Transverse colon (tissue), 4 donors: ENCODE results near the gene ZNF654. TPM values are rescaled to one million over a fixed set of nuclear protein-coding genes. Genes with fewer than 3 reads are reported as not detected.

Source experiments
- DNase-seq: peaks from one replicate; pipeline ENCODE4 v3.0.0-alpha.2; 2019
- H3K27ac ChIP-seq, 4 donors: fragments of 200-600 bp; sonication (generic); 2 replicates each; pipeline ENCODE4 v1.5.1; 2016 to 2018; ENCODE audit warnings: inconsistent platforms in 4 of 4
- H3K27me3 ChIP-seq: fragments of 200-600 bp; sonication (generic); 2 replicates; pipeline ENCODE4 v1.5.1; 2017; ENCODE audit warnings: inconsistent platforms
- H3K36me3 ChIP-seq, 4 donors: fragments of 200-600 bp; sonication (generic); 2 replicates each; pipeline ENCODE4 v1.5.1; 2017 to 2019; ENCODE audit warnings: inconsistent platforms in 4 of 4
- H3K4me1 ChIP-seq, 4 donors: fragments of 200-600 bp; sonication (generic); 2 replicates each; pipeline ENCODE4 v1.5.1; 2017 to 2020; ENCODE audit warnings: inconsistent platforms in 4 of 4
- H3K4me3 ChIP-seq, 4 donors: fragments of 200-600 bp; sonication (generic); 1 replicate in 1 of 4; 2 replicates in 3 of 4; pipeline versions ENCODE4 v1.5.1 to v1.6.1; 2017 to 2019; ENCODE audit warnings: inconsistent platforms in 4 of 4
- H3K9me3 ChIP-seq, 2 donors: fragments of 200-600 bp; sonication (generic); 2 replicates each; pipeline ENCODE4 v1.5.1; 2017 to 2019; ENCODE audit warnings: inconsistent platforms in 2 of 2
- CTCF ChIP-seq, 5 experiments: fragments of 200-600 bp in 3 of 5; fragments of 450-650 bp in 2 of 5; sonication (generic) in 3 of 5; IDR thresholded peaks; 1 replicate in 2 of 5; 2 replicates in 3 of 5; pipeline ENCODE4 v1.5.1; 2016 to 2017; ENCODE audit warnings: antibody characterized with exemption in 5 of 5, inconsistent platforms in 3 of 5, mild to moderate bottlenecking in 2 of 5, moderate library complexity in 1 of 5
- EP300 ChIP-seq: sonication (generic); formaldehyde crosslinking; IDR thresholded peaks from one replicate; pipeline ENCODE4 v1.6.1; 2017; ENCODE audit warnings: antibody characterized with exemption, low read depth
- POLR2A ChIP-seq: fragments of 450-650 bp; IDR thresholded peaks from one replicate; pipeline ENCODE4 v1.6.1; 2016; ENCODE audit warnings: antibody characterized with exemption, mild to moderate bottlenecking, moderate library complexity
- POLR2AphosphoS5 ChIP-seq, 3 donors: sonication (generic); formaldehyde crosslinking; IDR thresholded peaks; one replicate each; pipeline ENCODE4 v1.6.1; 2016; ENCODE audit warnings: antibody characterized with exemption in 3 of 3
- WGBS, 2 donors: methylation state at CpG; one replicate each; pipeline ENCODE4 v1.1.5; 2018; ENCODE audit warnings: low coverage in 1 of 2; 5-methylcytosine and 5-hydroxymethylcytosine counted together
- in situ Hi-C, 4 donors: fragments of 200-750 bp; cut with MboI; loops; one replicate each; pipeline versions ENCODE4 v1.15.0 to v1.15.1; 2017; ENCODE audit warnings: low sequenced_read_pairs in 3 of 4, low pct_ligation_motif_present in 1 of 4, low pct_unique_long_range_greater_than_20kb in 1 of 4
- intact Hi-C: fragments of 100-400 bp; cut with DNase I; formaldehyde crosslinking; loops from one replicate; pipeline ENCODE4 v1.15.1; 2023; ENCODE audit warnings: low total_unique reads
- total RNA-seq, 4 donors: library from RNA; depleted of rRNA; stranded (reverse); fragments of >200 nt; gene quantifications; one replicate each; pipeline ENCODE4 v1.1.0, GENCODE V29; 2016

The ZNF654 gene
- total RNA-seq, 4 donors from 2014 or later, result 7.2 to 16.8 (median 13.5) TPM

GRCh38 chr3:88148651-88149050, 89.6 kb downstream of the ZNF654 start:
- intact Hi-C loops (no loop called here), in situ Hi-C loops (no loop called here)
- H3K4me3 ChIP-seq, result peak overlapping the region in 3 of 4 donors; percentile 74 to 80 (median 76)
- H3K9me3 ChIP-seq, result no peaks in the 10 kb centered on the region
- peak overlapping the region in 1 of 4 donors; percentile 91 for H3K27ac ChIP-seq
- TF ChIP-seq EP300, result no peak
- no peak for TF ChIP-seq CTCF (IDR thresholded peaks at IDR 0.05)
- TF ChIP-seq POLR2A, result no peak
- no peak for TF ChIP-seq POLR2AphosphoS5 (IDR thresholded peaks at IDR 0.05)
- WGBS, 2 donors, result 71 to 97% methylated on average over 4 to 17 of the region's 17 CpGs
- H3K27me3 ChIP-seq, result no peaks in the 10 kb centered on the region
- H3K4me1 ChIP-seq, result peaks cover 5 to 39% (median 22%) of the 10 kb centered on the region in 4 donors
- no peak for DNase-seq
- peaks cover 0 to 5% (median 1%) of the 10 kb centered on the region in 4 donors for H3K36me3 ChIP-seq

GRCh38 chr3:88149101-88149508, 90.0 kb downstream of the ZNF654 start:
- in situ Hi-C loops, result no loop called here
- no peak for DNase-seq
- intact Hi-C loops, result no loop called here
- WGBS, 2 donors, result 0% methylated on average over 6 to 16 of the region's 16 CpGs
- Histone ChIP-seq H3K36me3 (peaks cover 0 to 8% (median 4%) of the 10 kb centered on the region in 4 donors), H3K27ac (peak overlapping the region; percentile 91 to 97 (median 93)), H3K27me3 (no peaks in the 10 kb centered on the region), H3K4me1 (peaks cover 5 to 39% (median 22%) of the 10 kb centered on the region in 4 donors), H3K9me3 (no peaks in the 10 kb centered on the region), H3K4me3 (peak overlapping the region; percentile 74 to 96 (median 78))
- TF ChIP-seq EP300, result no peak
- TF ChIP-seq POLR2AphosphoS5 (IDR thresholded peaks at IDR 0.05), result no peak
- TF ChIP-seq POLR2A, result no peak
- TF ChIP-seq CTCF (IDR thresholded peaks at IDR 0.05), result no peak

- Histone ChIP-seq H3K4me1 (peaks cover 5 to 39% (median 22%) of the 10 kb centered on the region in 4 donors), H3K9me3 (no peaks in the 10 kb centered on the region), H3K27me3 (no peaks in the 10 kb centered on the region), H3K4me3 (peak within 1 kb of the TSS; percentile 74 to 96 (median 78)), H3K27ac (peak within 1 kb of the TSS; percentile 91 to 97 (median 93)), H3K36me3 (peaks cover 0 to 14% (median 7%) of the 10 kb centered on the region in 4 donors)
- intact Hi-C loops, result no loop called here
- TF ChIP-seq EP300 (no peak), POLR2A (peak; percentile 76), POLR2AphosphoS5 (IDR thresholded peaks at IDR 0.05) (peak in 2 of 3 donors; percentile 71 to 82), CTCF (IDR thresholded peaks at IDR 0.05) (peak in 1 of 5 experiments; percentile 26)
- in situ Hi-C loops, result no loop called here
- WGBS, 2 donors, result 0% methylated on average over 3 to 39 of the region's 57 CpGs
- peak; percentile 87 for DNase-seq
Measured at GRCh38 chr3:88149509-88150362, 90.7 kb downstream of the ZNF654 start, which contains the start of gene C3orf38. TSS of gene C3orf38 (plus strand) at chr3:88149959. CDS start at chr3:88150053, 94 bp downstream.

- no peak for DNase-seq
- peaks cover 0 to 20% (median 9%) of the 10 kb centered on the region in 4 donors for H3K36me3 ChIP-seq
- no peak for TF ChIP-seq POLR2AphosphoS5 (IDR thresholded peaks at IDR 0.05)
- TF ChIP-seq POLR2A, result no peak
- TF ChIP-seq EP300, result no peak
- no peak for TF ChIP-seq CTCF (IDR thresholded peaks at IDR 0.05)
- intact Hi-C loops (no loop called here), in situ Hi-C loops (no loop called here)
- H3K9me3 ChIP-seq, result no peaks in the 10 kb centered on the region
- 1 to 2% methylated on average over 6 to 8 of the region's 8 CpGs for WGBS, 2 donors
- H3K27ac ChIP-seq, result peak overlapping the region; percentile 91 to 97 (median 93)
- no peaks in the 10 kb centered on the region for H3K27me3 ChIP-seq
- H3K4me1 ChIP-seq, result peaks cover 5 to 39% (median 22%) of the 10 kb centered on the region in 4 donors
- H3K4me3 ChIP-seq, result peak overlapping the region; percentile 74 to 96 (median 78)
Measured at GRCh38 chr3:88150371-88150770, 91.3 kb downstream of the ZNF654 start.
